Measurements from ENCODE around the gene RMND5A.

DNA sequence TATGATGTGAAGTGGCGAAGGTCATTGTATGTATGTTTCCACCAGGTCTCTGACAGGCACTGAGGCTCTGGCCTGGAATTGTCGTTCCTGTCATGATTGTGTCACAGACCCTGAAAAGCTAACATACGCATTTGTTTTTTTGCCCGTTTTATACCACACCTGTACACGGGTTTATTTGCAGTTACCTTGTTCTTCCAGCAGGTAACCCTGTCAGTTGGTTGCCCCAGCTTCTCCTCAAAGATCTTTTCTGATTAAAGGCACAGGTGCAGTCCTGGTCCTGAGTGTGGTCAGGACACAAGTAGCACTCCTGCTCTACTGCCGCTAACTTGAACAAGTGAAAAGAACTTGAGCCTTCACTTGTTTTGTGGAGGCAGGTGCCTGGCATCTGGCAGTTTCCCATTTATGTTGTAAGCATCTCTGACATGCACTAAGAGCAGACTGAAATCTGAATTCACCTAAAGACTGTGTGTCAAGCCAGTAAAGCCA lies 50.8 kb downstream of the RMND5A start:
- TF ChIP-seq NFIC (IDR thresholded peaks at IDR 0.05) (no peak), USF1 (IDR thresholded peaks at IDR 0.05) (no peak), TAF1 (IDR thresholded peaks at IDR 0.05; ENCODE audit: low read depth) (no peak), ZBTB7A (IDR thresholded peaks at IDR 0.05; ENCODE audit: low read depth) (no peak), RAD21 (IDR thresholded peaks at IDR 0.05; ENCODE audit: low read depth) (no peak), CEBPB (IDR thresholded peaks at IDR 0.05) (no peak), EGR1 (IDR thresholded peaks at IDR 0.05) (no peak), EP300 (IDR thresholded peaks at IDR 0.05; ENCODE audit: borderline replicate concordance) (no peak)
- TF ChIP-seq, protein P1, sequence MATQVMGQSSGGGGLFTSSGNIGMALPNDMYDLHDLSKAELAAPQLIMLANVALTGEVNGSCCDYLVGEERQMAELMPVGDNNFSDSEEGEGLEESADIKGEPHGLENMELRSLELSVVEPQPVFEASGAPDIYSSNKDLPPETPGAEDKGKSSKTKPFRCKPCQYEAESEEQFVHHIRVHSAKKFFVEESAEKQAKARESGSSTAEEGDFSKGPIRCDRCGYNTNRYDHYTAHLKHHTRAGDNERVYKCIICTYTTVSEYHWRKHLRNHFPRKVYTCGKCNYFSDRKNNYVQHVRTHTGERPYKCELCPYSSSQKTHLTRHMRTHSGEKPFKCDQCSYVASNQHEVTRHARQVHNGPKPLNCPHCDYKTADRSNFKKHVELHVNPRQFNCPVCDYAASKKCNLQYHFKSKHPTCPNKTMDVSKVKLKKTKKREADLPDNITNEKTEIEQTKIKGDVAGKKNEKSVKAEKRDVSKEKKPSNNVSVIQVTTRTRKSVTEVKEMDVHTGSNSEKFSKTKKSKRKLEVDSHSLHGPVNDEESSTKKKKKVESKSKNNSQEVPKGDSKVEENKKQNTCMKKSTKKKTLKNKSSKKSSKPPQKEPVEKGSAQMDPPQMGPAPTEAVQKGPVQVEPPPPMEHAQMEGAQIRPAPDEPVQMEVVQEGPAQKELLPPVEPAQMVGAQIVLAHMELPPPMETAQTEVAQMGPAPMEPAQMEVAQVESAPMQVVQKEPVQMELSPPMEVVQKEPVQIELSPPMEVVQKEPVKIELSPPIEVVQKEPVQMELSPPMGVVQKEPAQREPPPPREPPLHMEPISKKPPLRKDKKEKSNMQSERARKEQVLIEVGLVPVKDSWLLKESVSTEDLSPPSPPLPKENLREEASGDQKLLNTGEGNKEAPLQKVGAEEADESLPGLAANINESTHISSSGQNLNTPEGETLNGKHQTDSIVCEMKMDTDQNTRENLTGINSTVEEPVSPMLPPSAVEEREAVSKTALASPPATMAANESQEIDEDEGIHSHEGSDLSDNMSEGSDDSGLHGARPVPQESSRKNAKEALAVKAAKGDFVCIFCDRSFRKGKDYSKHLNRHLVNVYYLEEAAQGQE (IDR thresholded peaks at IDR 0.05; ENCODE audit: low read depth) = no peak
